Measurements from ENCODE around the gene SPINDOC. TPM values are rescaled to one million over a fixed set of nuclear protein-coding genes. Genes with fewer than 3 reads are reported as not detected.

Gene SPINDOC
- total RNA-seq, 1 donor from 2014 or later, result 60.1 TPM

- no peak for DNase-seq (ENCODE audit: low spot score in 2 of 2, unreplicated experiment in 2 of 2)
- Mint-ChIP-seq H3K27me3 (ENCODE audit: low read depth) (peaks cover 2% of the 10 kb centered on the region), H3K27ac (peak overlapping the region; percentile 94), H3K36me3 (no peaks in the 10 kb centered on the region), H3K4me1 (peaks cover 45% of the 10 kb centered on the region), H3K4me3 (peak overlapping the region; percentile 86), H3K9me3 (no peaks in the 10 kb centered on the region)
- TF ChIP-seq CTCF (IDR thresholded peaks at IDR 0.05; ENCODE audit: unreplicated experiment), result no peak
Measured at GRCh38 chr11:63766531-63767235, 46.6 kb upstream of the SPINDOC start.

- peak overlapping the region; percentile 94 for H3K27ac Mint-ChIP-seq
- DNase-seq (ENCODE audit: low spot score in 2 of 2, unreplicated experiment in 2 of 2), result no peak
- H3K4me3 Mint-ChIP-seq, result peak overlapping the region; percentile 86
- H3K9me3 Mint-ChIP-seq, result no peaks in the 10 kb centered on the region
- peaks cover 2% of the 10 kb centered on the region for H3K27me3 Mint-ChIP-seq (ENCODE audit: low read depth)
- H3K4me1 Mint-ChIP-seq, result peaks cover 40% of the 10 kb centered on the region
- no peak for TF ChIP-seq CTCF (IDR thresholded peaks at IDR 0.05; ENCODE audit: unreplicated experiment)
- H3K36me3 Mint-ChIP-seq, result no peaks in the 10 kb centered on the region
Measured at GRCh38 chr11:63767267-63767564, 46.0 kb upstream of the SPINDOC start.

- peak in 1 of 2 experiments; percentile 43 for DNase-seq (ENCODE audit: low spot score in 2 of 2, unreplicated experiment in 2 of 2)
Measured at GRCh38 chr11:63767565-63768236, 45.6 kb upstream of the SPINDOC start.

GRCh38 chr11:63768237-63769041, 44.8 kb upstream of the SPINDOC start, which contains the start of gene ZFTA:
ZFTA (minus strand) TSS chr11:63768775; CDS start chr11:63768622, 153 bp downstream.
- H3K27ac Mint-ChIP-seq, result peak within 1 kb of the TSS; percentile 94
- peaks cover 37% of the 10 kb centered on the region for H3K4me1 Mint-ChIP-seq
- peak within 1 kb of the TSS; percentile 86 for H3K4me3 Mint-ChIP-seq
- peaks cover 2% of the 10 kb centered on the region for H3K27me3 Mint-ChIP-seq (ENCODE audit: low read depth)
- no peaks in the 10 kb centered on the region for H3K9me3 Mint-ChIP-seq
- H3K36me3 Mint-ChIP-seq, result no peaks in the 10 kb centered on the region
- peak; percentile 66 for TF ChIP-seq CTCF (IDR thresholded peaks at IDR 0.05; ENCODE audit: unreplicated experiment)
- peak; percentile 73 to 93 for DNase-seq (ENCODE audit: low spot score in 2 of 2, unreplicated experiment in 2 of 2)

More at GRCh38 chr11:63767565-63768236, 45.6 kb upstream of the SPINDOC start:
- Mint-ChIP-seq H3K27me3 (ENCODE audit: low read depth) (peaks cover 2% of the 10 kb centered on the region), H3K9me3 (no peaks in the 10 kb centered on the region), H3K27ac (peak overlapping the region; percentile 94), H3K4me1 (peaks cover 37% of the 10 kb centered on the region), H3K36me3 (no peaks in the 10 kb centered on the region), H3K4me3 (peak overlapping the region; percentile 86)
- no peak for TF ChIP-seq CTCF (IDR thresholded peaks at IDR 0.05; ENCODE audit: unreplicated experiment)

- Mint-ChIP-seq H3K27ac (no peak overlapping the region), H3K27me3 (ENCODE audit: low read depth) (peaks cover 2% of the 10 kb centered on the region), H3K4me3 (peak overlapping the region; percentile 46), H3K9me3 (no peaks in the 10 kb centered on the region), H3K36me3 (no peaks in the 10 kb centered on the region), H3K4me1 (peaks cover 35% of the 10 kb centered on the region)
- TF ChIP-seq CTCF (IDR thresholded peaks at IDR 0.05; ENCODE audit: unreplicated experiment), result peak; percentile 13
- peak; percentile 32 to 61 for DNase-seq (ENCODE audit: low spot score in 2 of 2, unreplicated experiment in 2 of 2)
Measured at GRCh38 chr11:63769042-63769713, 44.1 kb upstream of the SPINDOC start.
